Neural cell (in vitro differentiated cells): ENCODE measurements around the gene CD1C. TPM values are rescaled to one million over a fixed set of nuclear protein-coding genes. Genes with fewer than 3 reads are reported as not detected.
"Not testable (repeated sequence)": the region's sequence is repeated elsewhere in the genome, so short reads cannot be mapped to it uniquely, and the experiment has no call there.

Experiments
- H2AFZ ChIP-seq: fragments of 200-600, 300-800 bp; sonication (generic), shearing (Covaris generic); 2 replicates; pipeline ENCODE4 v1.6.0; 2014; ENCODE audit warnings: low read depth, mild to moderate bottlenecking, antibody characterized with exemption, low read length, moderate library complexity
- H3F3A ChIP-seq: fragments of 200-600 bp; shearing (Covaris generic); 2 replicates; pipeline ENCODE4 v1.6.1; 2016; ENCODE audit warnings: mild to moderate bottlenecking, moderate library complexity, mixed read lengths, antibody characterized with exemption, low read length; ENCODE audit not compliant: insufficient read depth, poor library complexity, severe bottlenecking
- H3K27ac ChIP-seq: fragments of 200-600, 300-800 bp; sonication (generic), shearing (Covaris generic); 2 replicates; pipeline ENCODE4 v1.5.1; 2014; ENCODE audit warnings: mild to moderate bottlenecking, low read length, moderate library complexity
- H3K27me3 ChIP-seq: fragments of 300-800, 200-600 bp; sonication (generic), shearing (Covaris generic); 2 replicates; pipeline ENCODE4 v1.6.0; 2014; ENCODE audit warnings: mild to moderate bottlenecking, low read depth, low read length, moderate library complexity; ENCODE audit not compliant: insufficient read depth
- H3K36me3 ChIP-seq: fragments of 300-800, 200-600 bp; sonication (generic), shearing (Covaris generic); 2 replicates; pipeline ENCODE4 v1.5.1; 2014; ENCODE audit warnings: mild to moderate bottlenecking, antibody characterized with exemption, low read length, moderate library complexity; ENCODE audit not compliant: insufficient read depth
- H3K4me2 ChIP-seq: fragments of 300-800, 200-600 bp; sonication (generic), shearing (Covaris generic); 2 replicates; pipeline ENCODE4 v1.6.0; 2014; ENCODE audit warnings: mild to moderate bottlenecking, low read length
- H3K4me3 ChIP-seq: fragments of 300-800, 200-600 bp; sonication (generic), shearing (Covaris generic); 2 replicates; pipeline ENCODE4 v1.5.1; 2014; ENCODE audit warnings: mild to moderate bottlenecking, low read length, moderate library complexity
- H3K79me2 ChIP-seq: fragments of 200-600 bp; shearing (Covaris generic); replicated peaks from 2 replicates; pipeline ENCODE4 v1.6.0; 2014; ENCODE audit warnings: mild to moderate bottlenecking, low read length, moderate library complexity; ENCODE audit not compliant: insufficient read depth
- H3K9ac ChIP-seq: fragments of 300-800, 200-600 bp; sonication (generic), shearing (Covaris generic); 2 replicates; pipeline ENCODE4 v1.6.1; 2016; ENCODE audit warnings: mild to moderate bottlenecking, low read length, mixed read lengths
- H3K9me2 ChIP-seq: fragments of 200-600 bp; shearing (Covaris generic); 2 replicates; pipeline ENCODE4 v1.6.1; 2016; ENCODE audit warnings: mild to moderate bottlenecking, low read length, mixed read lengths; ENCODE audit not compliant: insufficient read depth
- H3K9me3 ChIP-seq: fragments of 200-600, 300-800 bp; sonication (generic), shearing (Covaris generic); 2 replicates; pipeline ENCODE4 v1.6.1; 2016; ENCODE audit warnings: mild to moderate bottlenecking, mixed run types, low read length, moderate library complexity, mixed read lengths
- H4K20me1 ChIP-seq: fragments of 200-600 bp; shearing (Covaris generic); 2 replicates; pipeline ENCODE4 v1.6.1; 2016; ENCODE audit warnings: mild to moderate bottlenecking, mixed run types; ENCODE audit not compliant: insufficient read depth
- EP300 ChIP-seq: fragments of 450-650 bp; conservative IDR thresholded peaks from 2 replicates; pipeline ENCODE4 v1.6.1; 2014; ENCODE audit warnings: antibody characterized with exemption, mild to moderate bottlenecking, moderate library complexity; ENCODE audit not compliant: poor library complexity, severe bottlenecking
- EZH2 ChIP-seq: fragments of 200-600, 300-800 bp; shearing (Covaris generic), sonication (generic); IDR thresholded peaks from 2 replicates; pipeline ENCODE4 v1.6.1; 2014; ENCODE audit warnings: antibody characterized with exemption, low read length, borderline replicate concordance, mild to moderate bottlenecking; ENCODE audit not compliant: insufficient read depth, poor library complexity, severe bottlenecking
- MXI1 ChIP-seq: fragments of 450-650 bp; conservative IDR thresholded peaks from 2 replicates; pipeline ENCODE4 v1.6.1; 2014; ENCODE audit warnings: antibody characterized with exemption, mild to moderate bottlenecking; ENCODE audit not compliant: poor library complexity, severe bottlenecking
- POLR2AphosphoS5 ChIP-seq: IDR thresholded peaks from 2 replicates; pipeline ENCODE4 v1.6.1; 2012
- RAD21 ChIP-seq: fragments of 450-650 bp; conservative IDR thresholded peaks from 2 replicates; pipeline ENCODE4 v1.6.1; 2014; ENCODE audit warnings: antibody characterized with exemption, mild to moderate bottlenecking, moderate library complexity
- SMC3 ChIP-seq: fragments of 450-650 bp; conservative IDR thresholded peaks from 2 replicates; pipeline ENCODE4 v1.6.1; 2014; ENCODE audit warnings: antibody characterized with exemption, mild to moderate bottlenecking, moderate library complexity; ENCODE audit not compliant: poor library complexity
- TAF1 ChIP-seq: IDR thresholded peaks from 2 replicates; pipeline ENCODE4 v1.6.1; 2012; ENCODE audit warnings: low read depth
- polyA plus RNA-seq: library from polyadenylated mRNA; depleted of rRNA; stranded (reverse); fragments of >200 nt; gene quantifications from 2 replicates; pipeline ENCODE4 v1.2.3, GENCODE V29; 2014
- TF ChIP-seq, protein P1 (sequence below): fragments of 450-650 bp; IDR thresholded peaks from 2 replicates; pipeline ENCODE4 v1.5.1; 2014; ENCODE audit warnings: antibody characterized with exemption, mild to moderate bottlenecking, moderate library complexity; ENCODE audit not compliant: poor library complexity, severe bottlenecking
- TF ChIP-seq, protein P2 (sequence below): IDR thresholded peaks from 2 replicates; pipeline ENCODE4 v1.6.1; 2012; ENCODE audit warnings: borderline replicate concordance

CD1C gene
- polyA plus RNA-seq, 1 donor from 2014 or later = not detected

DNA sequence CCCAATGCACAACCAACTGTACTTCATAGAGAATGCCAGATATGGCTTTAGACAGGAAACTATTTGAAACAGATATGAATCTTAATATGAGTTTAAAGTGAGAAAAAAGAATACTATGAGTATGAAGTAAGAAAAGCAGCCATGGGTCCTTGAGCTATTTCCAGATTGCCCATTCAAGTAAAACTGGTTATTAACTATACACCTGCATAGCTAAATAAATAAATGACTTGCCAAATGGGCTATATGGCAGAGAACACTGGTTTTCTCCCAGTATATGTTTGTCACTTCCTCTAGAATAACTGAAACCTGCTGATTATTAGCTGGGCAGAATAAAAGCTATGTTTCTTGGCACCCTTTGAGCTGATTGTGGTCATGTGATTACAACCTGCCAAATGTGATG lies 17.0 kb upstream of the CD1C start:
- no peaks in the 10 kb centered on the region for H3K79me2 ChIP-seq
- TF ChIP-seq, protein P1, sequence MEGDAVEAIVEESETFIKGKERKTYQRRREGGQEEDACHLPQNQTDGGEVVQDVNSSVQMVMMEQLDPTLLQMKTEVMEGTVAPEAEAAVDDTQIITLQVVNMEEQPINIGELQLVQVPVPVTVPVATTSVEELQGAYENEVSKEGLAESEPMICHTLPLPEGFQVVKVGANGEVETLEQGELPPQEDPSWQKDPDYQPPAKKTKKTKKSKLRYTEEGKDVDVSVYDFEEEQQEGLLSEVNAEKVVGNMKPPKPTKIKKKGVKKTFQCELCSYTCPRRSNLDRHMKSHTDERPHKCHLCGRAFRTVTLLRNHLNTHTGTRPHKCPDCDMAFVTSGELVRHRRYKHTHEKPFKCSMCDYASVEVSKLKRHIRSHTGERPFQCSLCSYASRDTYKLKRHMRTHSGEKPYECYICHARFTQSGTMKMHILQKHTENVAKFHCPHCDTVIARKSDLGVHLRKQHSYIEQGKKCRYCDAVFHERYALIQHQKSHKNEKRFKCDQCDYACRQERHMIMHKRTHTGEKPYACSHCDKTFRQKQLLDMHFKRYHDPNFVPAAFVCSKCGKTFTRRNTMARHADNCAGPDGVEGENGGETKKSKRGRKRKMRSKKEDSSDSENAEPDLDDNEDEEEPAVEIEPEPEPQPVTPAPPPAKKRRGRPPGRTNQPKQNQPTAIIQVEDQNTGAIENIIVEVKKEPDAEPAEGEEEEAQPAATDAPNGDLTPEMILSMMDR = no peak
- TF ChIP-seq EZH2 = no peak
- no peak for TF ChIP-seq EP300
- no peak for TF ChIP-seq MXI1

DNA sequence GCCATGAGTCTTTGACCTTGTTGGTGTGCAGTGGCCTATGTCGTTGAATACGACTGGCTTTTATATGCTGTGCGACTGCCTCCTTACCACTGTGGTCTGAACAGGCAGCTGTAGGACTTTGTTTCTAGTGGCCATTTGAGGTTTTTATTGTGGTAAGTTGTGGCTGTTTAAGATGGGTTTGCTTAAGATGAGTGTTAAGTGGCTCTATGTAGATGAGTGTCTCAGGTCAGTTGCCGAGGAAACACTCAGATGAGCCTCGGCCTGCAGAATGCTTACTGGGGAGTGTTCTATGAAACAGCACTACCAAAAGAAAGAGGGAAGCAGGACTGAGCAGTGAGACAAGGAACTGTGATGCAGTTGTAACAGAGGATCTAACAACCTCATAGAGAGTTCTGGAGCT lies 14.9 kb upstream of the CD1C start:
- Histone ChIP-seq H2AFZ (no peak overlapping the region), H3K9ac (no peak overlapping the region), H3K9me3 (no peaks in the 10 kb centered on the region), H3K36me3 (no peaks in the 10 kb centered on the region), H3K27me3 (no peaks in the 10 kb centered on the region), H3K27ac (no peak overlapping the region), H3K79me2 (no peaks in the 10 kb centered on the region), H3K9me2 (no peaks in the 10 kb centered on the region), H3K4me3 (no peak overlapping the region), H3K4me2 (no peak overlapping the region), H3F3A (no peaks in the 10 kb centered on the region), H4K20me1 (no peaks in the 10 kb centered on the region)
- TF ChIP-seq SMC3 (no peak), POLR2AphosphoS5 (no peak), RAD21 (no peak), EP300 (no peak), MXI1 (no peak), TAF1 (no peak), EZH2 (no peak)
- TF ChIP-seq, protein P2, sequence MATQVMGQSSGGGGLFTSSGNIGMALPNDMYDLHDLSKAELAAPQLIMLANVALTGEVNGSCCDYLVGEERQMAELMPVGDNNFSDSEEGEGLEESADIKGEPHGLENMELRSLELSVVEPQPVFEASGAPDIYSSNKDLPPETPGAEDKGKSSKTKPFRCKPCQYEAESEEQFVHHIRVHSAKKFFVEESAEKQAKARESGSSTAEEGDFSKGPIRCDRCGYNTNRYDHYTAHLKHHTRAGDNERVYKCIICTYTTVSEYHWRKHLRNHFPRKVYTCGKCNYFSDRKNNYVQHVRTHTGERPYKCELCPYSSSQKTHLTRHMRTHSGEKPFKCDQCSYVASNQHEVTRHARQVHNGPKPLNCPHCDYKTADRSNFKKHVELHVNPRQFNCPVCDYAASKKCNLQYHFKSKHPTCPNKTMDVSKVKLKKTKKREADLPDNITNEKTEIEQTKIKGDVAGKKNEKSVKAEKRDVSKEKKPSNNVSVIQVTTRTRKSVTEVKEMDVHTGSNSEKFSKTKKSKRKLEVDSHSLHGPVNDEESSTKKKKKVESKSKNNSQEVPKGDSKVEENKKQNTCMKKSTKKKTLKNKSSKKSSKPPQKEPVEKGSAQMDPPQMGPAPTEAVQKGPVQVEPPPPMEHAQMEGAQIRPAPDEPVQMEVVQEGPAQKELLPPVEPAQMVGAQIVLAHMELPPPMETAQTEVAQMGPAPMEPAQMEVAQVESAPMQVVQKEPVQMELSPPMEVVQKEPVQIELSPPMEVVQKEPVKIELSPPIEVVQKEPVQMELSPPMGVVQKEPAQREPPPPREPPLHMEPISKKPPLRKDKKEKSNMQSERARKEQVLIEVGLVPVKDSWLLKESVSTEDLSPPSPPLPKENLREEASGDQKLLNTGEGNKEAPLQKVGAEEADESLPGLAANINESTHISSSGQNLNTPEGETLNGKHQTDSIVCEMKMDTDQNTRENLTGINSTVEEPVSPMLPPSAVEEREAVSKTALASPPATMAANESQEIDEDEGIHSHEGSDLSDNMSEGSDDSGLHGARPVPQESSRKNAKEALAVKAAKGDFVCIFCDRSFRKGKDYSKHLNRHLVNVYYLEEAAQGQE = no peak
- TF ChIP-seq, protein P1 = no peak

More for the DNA sequence above, 17.0 kb upstream of the CD1C start:
- Histone ChIP-seq H3K27me3 (no peaks in the 10 kb centered on the region), H3F3A (no peaks in the 10 kb centered on the region), H3K4me3 (no peak overlapping the region), H4K20me1 (no peaks in the 10 kb centered on the region), H3K36me3 (no peaks in the 10 kb centered on the region), H3K9me2 (no peaks in the 10 kb centered on the region), H3K4me2 (no peak overlapping the region), H3K27ac (no peak overlapping the region), H2AFZ (no peak overlapping the region), H3K9me3 (no peaks in the 10 kb centered on the region), H3K9ac (no peak overlapping the region)

DNA sequence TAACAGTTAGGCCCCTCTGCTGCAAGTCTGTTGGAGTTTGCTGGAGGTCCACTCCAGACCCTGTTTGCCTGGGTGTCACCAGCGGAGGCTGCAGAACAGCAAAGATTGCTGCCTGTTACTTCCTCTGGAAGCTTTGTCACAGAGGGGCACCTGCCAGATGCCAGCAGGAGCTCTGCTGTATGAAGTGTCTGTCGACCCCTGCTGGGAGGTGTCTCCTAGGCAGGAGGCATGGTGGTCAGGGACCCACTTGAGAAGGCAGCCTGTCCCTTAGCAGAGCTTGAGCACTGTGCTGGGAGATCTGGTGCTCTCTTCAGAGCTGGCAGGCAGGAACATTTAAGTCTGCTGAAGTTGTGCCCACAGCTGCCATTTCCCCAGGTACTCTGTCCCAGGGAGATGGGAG lies 7.3 kb upstream of the CD1C start:
- not testable (repeated sequence) for H3K9ac ChIP-seq, H2AFZ ChIP-seq, H3K9me2 ChIP-seq, H3K27me3 ChIP-seq, H3K36me3 ChIP-seq, H3K4me2 ChIP-seq, H3F3A ChIP-seq, H3K9me3 ChIP-seq, H3K27ac ChIP-seq, H4K20me1 ChIP-seq, H3K79me2 ChIP-seq, H3K4me3 ChIP-seq
